Measurements from ENCODE around the gene DACT1. TPM values are rescaled to one million over a fixed set of nuclear protein-coding genes. Genes with fewer than 3 reads are reported as not detected.

The DACT1 gene
- total RNA-seq, 1 donor from 2014 or later = 3.0 TPM

- peaks cover 8% of the 10 kb centered on the region for H3K27me3 Mint-ChIP-seq
- no peak for TF ChIP-seq CTCF (IDR thresholded peaks at IDR 0.05)
- H3K9me3 Mint-ChIP-seq = no peaks in the 10 kb centered on the region
- ChIA-PET POLR2A (no interaction called here), CTCF (no interaction called here)
- H3K4me1 Mint-ChIP-seq = no peaks in the 10 kb centered on the region
- no peak overlapping the region for H3K4me3 Mint-ChIP-seq
- DNase-seq (no peak), ATAC-seq (ENCODE audit: low read depth) (no peak)
- H3K36me3 Mint-ChIP-seq (ENCODE audit: low read depth) = no peaks in the 10 kb centered on the region
- intact Hi-C loops (cut with micrococcal nuclease) = no loop called here
- no peak overlapping the region for H3K27ac Mint-ChIP-seq
These were observed 28.2 kb downstream of the DACT1 start for GRCh38 chr14:58665773-58666500.

DNA sequence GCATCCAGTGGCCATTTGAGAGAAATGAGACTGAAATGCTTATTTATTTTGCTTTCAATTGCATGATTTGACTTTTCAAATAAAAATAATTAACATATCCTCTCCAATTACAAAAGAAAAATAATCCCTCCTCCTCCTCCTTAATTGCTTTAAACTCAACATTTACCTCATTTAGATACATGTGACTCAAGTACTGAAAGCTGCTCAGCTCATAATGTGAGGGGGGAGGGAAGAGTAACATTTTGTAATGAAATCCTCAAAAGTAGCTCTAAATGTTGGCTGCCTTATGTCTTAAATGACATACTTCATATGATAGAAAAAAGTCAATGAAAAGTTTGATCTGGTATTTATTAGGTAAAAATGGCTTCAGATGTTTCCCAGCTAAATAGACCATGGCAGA lies 29.0 kb downstream of the DACT1 start:
- ChIA-PET POLR2A (no interaction called here), CTCF (no interaction called here)
- no peak for TF ChIP-seq CTCF (IDR thresholded peaks at IDR 0.05)
- Mint-ChIP-seq H3K36me3 (ENCODE audit: low read depth) (no peaks in the 10 kb centered on the region), H3K9me3 (no peaks in the 10 kb centered on the region), H3K27ac (no peak overlapping the region), H3K4me3 (no peak overlapping the region), H3K27me3 (peaks cover 8% of the 10 kb centered on the region), H3K4me1 (no peaks in the 10 kb centered on the region)
- ATAC-seq (ENCODE audit: low read depth) (no peak), DNase-seq (no peak)
- intact Hi-C loops (cut with micrococcal nuclease) = no loop called here

DNA sequence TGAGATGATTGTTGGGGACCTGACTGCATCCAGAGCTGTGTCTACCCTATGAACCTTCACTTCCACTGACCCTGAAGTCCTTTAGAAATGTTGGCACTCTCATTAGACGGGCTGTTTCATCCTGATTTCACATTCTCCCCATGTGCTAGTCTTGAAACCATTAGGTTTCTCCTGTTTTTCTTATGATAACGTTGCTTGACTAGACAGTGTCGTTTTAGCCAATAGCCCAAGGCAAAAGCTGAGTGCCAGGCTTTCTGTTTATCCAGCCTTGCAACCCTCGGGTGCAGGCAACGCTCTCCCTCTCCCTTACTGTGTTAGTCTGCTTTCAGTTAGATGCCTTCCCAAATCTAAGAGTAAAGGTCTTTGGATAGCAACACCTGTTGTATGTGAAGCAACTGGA lies 30.1 kb downstream of the DACT1 start:
- TF ChIP-seq CTCF (IDR thresholded peaks at IDR 0.05) = no peak

GRCh38 chr14:58668848-58669480 lies 31.2 kb downstream of the DACT1 start:
- Mint-ChIP-seq H3K36me3 (ENCODE audit: low read depth) (no peaks in the 10 kb centered on the region), H3K27ac (no peak overlapping the region), H3K9me3 (no peaks in the 10 kb centered on the region), H3K27me3 (peaks cover 3% of the 10 kb centered on the region), H3K4me3 (no peak overlapping the region), H3K4me1 (no peaks in the 10 kb centered on the region)
- DNase-seq (no peak), ATAC-seq (ENCODE audit: low read depth) (no peak)
- ChIA-PET POLR2A (no interaction called here), CTCF (no interaction called here)
- intact Hi-C loops (cut with micrococcal nuclease) = no loop called here
- TF ChIP-seq CTCF (IDR thresholded peaks at IDR 0.05) = no peak

More for the DNA sequence above, 30.1 kb downstream of the DACT1 start:
- no peak for ATAC-seq (ENCODE audit: low read depth)
- intact Hi-C loops (cut with micrococcal nuclease) = no loop called here
- no peaks in the 10 kb centered on the region for H3K36me3 Mint-ChIP-seq (ENCODE audit: low read depth)
- H3K4me3 Mint-ChIP-seq = no peak overlapping the region
- no peak for DNase-seq
- H3K4me1 Mint-ChIP-seq = no peaks in the 10 kb centered on the region
- ChIA-PET POLR2A (no interaction called here), CTCF (no interaction called here)
- H3K27me3 Mint-ChIP-seq = peaks cover 6% of the 10 kb centered on the region
- H3K9me3 Mint-ChIP-seq = no peaks in the 10 kb centered on the region
- H3K27ac Mint-ChIP-seq = no peak overlapping the region

GRCh38 chr14:58669556-58670200 lies 31.9 kb downstream of the DACT1 start:
- Mint-ChIP-seq H3K36me3 (ENCODE audit: low read depth) (no peaks in the 10 kb centered on the region), H3K27ac (no peak overlapping the region), H3K9me3 (no peaks in the 10 kb centered on the region), H3K4me1 (no peaks in the 10 kb centered on the region), H3K4me3 (no peak overlapping the region), H3K27me3 (peaks cover under 1% of the 10 kb centered on the region)
- intact Hi-C loops (cut with micrococcal nuclease) = no loop called here
- CTCF ChIA-PET = no interaction called here
- DNase-seq = no peak
- ATAC-seq (ENCODE audit: low read depth) = no peak
- POLR2A ChIA-PET = no interaction called here
- no peak for TF ChIP-seq CTCF (IDR thresholded peaks at IDR 0.05)
